B cell (primary cell): Measurements from ENCODE around the gene REC8.

Experiments used
- EZH2 ChIP-seq: IDR thresholded peaks from 2 replicates; pipeline ENCODE4 v1.6.1; 2012; ENCODE audit warnings: borderline replicate concordance, low read depth, mild to moderate bottlenecking, moderate library complexity, low read length; ENCODE audit not compliant: insufficient read depth, poor library complexity, severe bottlenecking
- TF ChIP-seq, protein P1 (sequence below): fragments of 200-600 bp; IDR thresholded peaks from one replicate; pipeline ENCODE4 v1.8.0; 2022; ENCODE audit warnings: antibody characterized with exemption, mild to moderate bottlenecking

DNA sequence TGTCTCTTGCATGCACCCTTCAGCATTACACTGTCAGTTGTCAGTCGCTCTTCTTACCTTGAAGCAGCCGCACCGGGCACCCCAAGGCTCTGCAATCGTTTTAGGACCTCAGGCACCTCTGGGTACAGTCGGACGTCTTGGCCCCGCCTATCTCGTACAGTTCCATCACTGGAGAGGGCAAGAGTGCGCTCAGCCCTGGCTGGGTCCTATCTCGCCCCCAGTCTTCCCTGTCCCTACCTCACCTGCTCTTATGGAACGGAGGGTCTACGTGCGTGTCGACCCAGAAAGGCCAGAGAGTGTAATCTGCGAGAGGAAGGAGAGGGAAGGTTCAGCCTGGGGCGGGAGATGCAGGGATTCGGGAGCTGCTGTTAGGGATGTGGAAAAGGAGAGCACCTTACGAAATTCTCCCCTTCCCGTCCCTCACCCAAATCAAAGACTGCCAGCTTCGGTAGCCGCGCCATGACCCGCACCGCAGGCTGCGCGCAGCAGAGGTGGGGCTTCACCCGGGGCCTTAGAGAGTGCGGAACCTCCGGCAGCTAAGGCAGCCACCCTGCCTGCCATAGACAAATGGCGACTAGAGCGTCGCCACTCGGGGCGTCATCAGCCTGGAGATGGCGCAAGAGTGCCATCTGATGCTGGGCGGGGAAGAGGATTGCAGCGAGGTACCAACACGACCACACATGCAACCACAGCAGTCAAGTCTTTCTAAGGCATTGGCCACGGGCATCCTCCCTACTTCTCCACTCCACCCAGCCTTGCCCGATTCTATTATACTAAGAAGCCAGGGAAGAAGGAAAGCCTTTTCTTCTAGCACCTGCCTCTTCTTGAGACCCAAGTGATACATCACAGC, 43.8 kb downstream of the REC8 start, which contains the start of gene MDP1:
- TF ChIP-seq EZH2: no peak
- TF ChIP-seq, protein P1, sequence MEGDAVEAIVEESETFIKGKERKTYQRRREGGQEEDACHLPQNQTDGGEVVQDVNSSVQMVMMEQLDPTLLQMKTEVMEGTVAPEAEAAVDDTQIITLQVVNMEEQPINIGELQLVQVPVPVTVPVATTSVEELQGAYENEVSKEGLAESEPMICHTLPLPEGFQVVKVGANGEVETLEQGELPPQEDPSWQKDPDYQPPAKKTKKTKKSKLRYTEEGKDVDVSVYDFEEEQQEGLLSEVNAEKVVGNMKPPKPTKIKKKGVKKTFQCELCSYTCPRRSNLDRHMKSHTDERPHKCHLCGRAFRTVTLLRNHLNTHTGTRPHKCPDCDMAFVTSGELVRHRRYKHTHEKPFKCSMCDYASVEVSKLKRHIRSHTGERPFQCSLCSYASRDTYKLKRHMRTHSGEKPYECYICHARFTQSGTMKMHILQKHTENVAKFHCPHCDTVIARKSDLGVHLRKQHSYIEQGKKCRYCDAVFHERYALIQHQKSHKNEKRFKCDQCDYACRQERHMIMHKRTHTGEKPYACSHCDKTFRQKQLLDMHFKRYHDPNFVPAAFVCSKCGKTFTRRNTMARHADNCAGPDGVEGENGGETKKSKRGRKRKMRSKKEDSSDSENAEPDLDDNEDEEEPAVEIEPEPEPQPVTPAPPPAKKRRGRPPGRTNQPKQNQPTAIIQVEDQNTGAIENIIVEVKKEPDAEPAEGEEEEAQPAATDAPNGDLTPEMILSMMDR: peak; percentile 80
